Endothelial cell of coronary artery (primary cell): Measurements from ENCODE around the gene ZNF564. TPM values are rescaled to one million over a fixed set of nuclear protein-coding genes. Genes with fewer than 3 reads are reported as not detected.

Experiments used
- total RNA-seq: library from RNA; depleted of rRNA; stranded (reverse); fragments of >200 nt; gene quantifications from 2 replicates; pipeline ENCODE4 v1.2.3, GENCODE V29; 2014

Gene ZNF564
- 7.4 and 8.1 TPM in 2 replicates for total RNA-seq

DNA sequence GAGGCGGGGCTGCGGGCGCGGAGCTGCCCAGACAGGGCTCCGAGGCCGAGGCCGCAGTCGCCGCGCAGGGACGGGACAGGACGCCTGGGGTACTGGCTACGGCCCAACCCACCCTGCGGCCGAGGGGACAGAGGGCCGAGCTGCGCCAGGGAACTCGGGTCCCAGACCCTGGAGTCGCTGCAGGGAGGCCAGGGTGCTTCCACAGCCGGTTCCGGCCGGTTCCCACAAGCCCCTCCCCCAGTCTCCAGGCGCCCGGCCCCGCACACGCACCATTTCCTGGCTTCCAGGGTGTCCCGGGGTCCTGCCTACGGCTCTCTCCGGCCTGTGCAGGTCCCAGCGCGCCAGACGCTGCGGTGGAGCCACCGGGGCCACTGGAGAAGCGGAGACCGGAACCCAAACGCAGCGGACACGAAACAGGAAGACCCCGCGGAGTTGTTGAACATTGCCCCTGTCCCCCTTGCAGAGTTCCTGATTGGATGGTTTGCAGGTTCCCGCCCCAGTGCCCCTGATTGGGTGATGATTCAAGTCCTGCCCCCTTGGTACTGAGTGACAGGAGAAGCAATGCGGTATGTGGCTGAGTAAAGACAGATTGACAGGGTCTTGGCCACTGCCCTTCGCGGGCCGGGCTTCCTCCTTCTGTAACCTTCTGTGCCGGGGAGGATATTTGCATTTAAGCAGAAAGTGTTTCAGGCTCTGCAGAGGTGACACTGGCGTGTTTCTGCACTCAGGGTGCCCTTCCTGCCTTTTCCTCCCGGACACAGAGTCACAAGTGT lies at the start of gene ZNF564:
Gene ZNF564, minus strand, starts transcription at position 423 of the 773 bp plus-strand sequence. Its CDS starts 150 bp downstream, at position 273.

DNA sequence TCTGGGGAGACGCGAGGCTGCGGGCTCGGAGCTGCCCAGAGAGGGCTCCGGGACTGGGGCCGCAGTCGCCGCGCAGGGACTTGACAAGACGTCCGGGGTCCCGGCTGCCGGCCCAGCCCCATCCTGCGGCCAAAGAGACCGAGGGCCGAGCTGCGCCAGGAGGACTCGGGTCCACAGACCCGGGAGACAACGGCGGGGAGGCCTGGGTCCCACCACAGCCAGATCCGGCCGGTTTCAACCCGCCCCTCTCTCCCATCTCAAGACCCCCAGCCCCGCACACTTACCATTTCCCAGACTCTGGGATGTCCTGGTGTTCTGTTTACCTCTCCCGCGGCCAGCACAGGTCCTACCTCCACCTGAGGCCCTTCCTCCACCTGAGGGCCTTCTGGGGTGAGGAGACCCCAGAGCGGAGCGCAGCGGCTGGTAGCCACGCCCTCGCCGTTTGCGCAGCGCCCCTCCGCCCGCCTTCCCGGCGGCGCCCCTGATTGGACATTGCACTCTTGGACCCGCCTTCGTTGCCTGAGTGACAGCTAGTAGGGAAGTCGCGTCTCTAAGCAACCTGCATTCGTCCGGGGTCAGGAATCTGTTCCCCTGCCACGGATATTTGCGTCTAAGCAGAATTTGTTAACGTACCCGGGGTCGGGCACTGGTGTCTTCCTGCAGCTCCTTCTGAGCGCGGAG lies 66.8 kb downstream of the ZNF564 start, which contains the start of gene ZNF709:
Gene ZNF709, minus strand, starts transcription at position 446 of the 681 bp plus-strand sequence. Its CDS starts 159 bp downstream, at position 287.

Other genes with a start within 250 kb of the ZNF564 start
- gene ZNF563, start 217.8 kb downstream of the ZNF564 start, total RNA-seq, result 0.45 and 2.1 TPM in 2 replicates
- gene ZNF442, start 185.8 kb downstream of the ZNF564 start, total RNA-seq, result 0.81 and 1.8 TPM in 2 replicates
- gene ZNF799, start 150.2 kb downstream of the ZNF564 start, total RNA-seq, result 3.7 and 4.4 TPM in 2 replicates
- 3.7 and 4.5 TPM in 2 replicates for gene ZNF443, start 110.5 kb downstream of the ZNF564 start, total RNA-seq
- gene ZNF709, start 66.7 kb downstream of the ZNF564 start, total RNA-seq, result 2.6 and 3.6 TPM in 2 replicates
- 5.5 and 7.1 TPM in 2 replicates for gene ZNF490, start 59.3 kb upstream of the ZNF564 start, total RNA-seq
- 13.1 and 13.3 TPM in 2 replicates for gene ZNF791, start 59.4 kb upstream of the ZNF564 start, total RNA-seq
- 26.6 and 33.1 TPM in 2 replicates for gene MAN2B1, start 115.3 kb upstream of the ZNF564 start, total RNA-seq
- 9.5 and 11.8 TPM in 2 replicates for gene WDR83, start 115.3 kb upstream of the ZNF564 start, total RNA-seq
- gene DHPS, start 130.4 kb upstream of the ZNF564 start, total RNA-seq, result 47.1 and 64.1 TPM in 2 replicates
- not detected in 2 replicates for gene GNG14, start 136.5 kb upstream of the ZNF564 start, total RNA-seq
- 5.6 and 9.3 TPM in 2 replicates for gene FBXW9, start 145.1 kb upstream of the ZNF564 start, total RNA-seq
- gene TNPO2, start 172.4 kb upstream of the ZNF564 start, total RNA-seq, result 29.8 and 31.5 TPM in 2 replicates
- 149 and 154 TPM in 2 replicates for gene TRIR, start 183.2 kb upstream of the ZNF564 start, total RNA-seq
- gene GET3, start 186.0 kb upstream of the ZNF564 start, total RNA-seq, result 96.2 and 110 TPM in 2 replicates
- not detected in 2 replicates for gene BEST2, start 200.3 kb upstream of the ZNF564 start, total RNA-seq
- 11.7 and 17.2 TPM in 2 replicates for gene HOOK2, start 224.1 kb upstream of the ZNF564 start, total RNA-seq
- gene JUNB, start 240.0 kb upstream of the ZNF564 start, total RNA-seq, result 28.0 and 50.4 TPM in 2 replicates